ENCODE measurements around the gene TTC3.

GRCh38 chr21:37208056-37208721, 135.1 kb downstream of the TTC3 start:
- TF ChIP-seq EZH2 (IDR thresholded peaks at IDR 0.05; ENCODE audit: insufficient read depth, low read length) = no peak
- TF ChIP-seq CTCF (IDR thresholded peaks at IDR 0.05; ENCODE audit: insufficient read depth, low read depth, low read length) = no peak
